Inferior parietal cortex (tissue), 1 donor: ENCODE results near the gene FERMT3.

Experiments used
- DNase-seq: peaks from one replicate; pipeline ENCODE4 v3.0.0-alpha.2; 2016; ENCODE audit errors: extremely low spot score

Gene FERMT3

GRCh38 chr11:64249563-64250414, 43.3 kb downstream of the FERMT3 start:
- no peak for DNase-seq

GRCh38 chr11:64250415-64251015, 44.0 kb downstream of the FERMT3 start:
- no peak for DNase-seq

GRCh38 chr11:64251016-64251752, 44.7 kb downstream of the FERMT3 start, which contains the start of gene PLCB3:
Gene PLCB3 (plus strand): TSS chr11:64251530. CDS start chr11:64251650, 120 bp downstream.
- peak; percentile 51 for DNase-seq

- DNase-seq, result no peak
Observed at GRCh38 chr11:64251753-64252002, 45.2 kb downstream of the FERMT3 start.

GRCh38 chr11:64252003-64252872, 45.7 kb downstream of the FERMT3 start:
- no peak for DNase-seq

- DNase-seq, result no peak
Observed at GRCh38 chr11:64253043-64253442, 46.5 kb downstream of the FERMT3 start.

GRCh38 chr11:64253481-64253880, 47.0 kb downstream of the FERMT3 start:
- no peak for DNase-seq

- DNase-seq, result no peak
Observed at GRCh38 chr11:64254326-64254725, 47.8 kb downstream of the FERMT3 start.

- DNase-seq, result no peak
Observed at GRCh38 chr11:64255135-64256128, 48.9 kb downstream of the FERMT3 start.

- DNase-seq, result no peak
Observed at GRCh38 chr11:64256300-64256699, 49.8 kb downstream of the FERMT3 start.

GRCh38 chr11:64258356-64258755, 51.8 kb downstream of the FERMT3 start:
- no peak for DNase-seq

- no peak for DNase-seq
Observed at GRCh38 chr11:64258946-64259532, 52.5 kb downstream of the FERMT3 start.

- DNase-seq, result no peak
Observed at GRCh38 chr11:64259533-64260067, 53.1 kb downstream of the FERMT3 start.

- no peak for DNase-seq
Observed at GRCh38 chr11:64260147-64260708, 53.7 kb downstream of the FERMT3 start.

- DNase-seq, result no peak
Observed at GRCh38 chr11:64261556-64262080, 55.1 kb downstream of the FERMT3 start.

- DNase-seq, result no peak
Observed at GRCh38 chr11:64262271-64263002, 55.9 kb downstream of the FERMT3 start.

GRCh38 chr11:64263021-64263946, 56.8 kb downstream of the FERMT3 start:
- DNase-seq, result no peak

- DNase-seq, result no peak
Observed at GRCh38 chr11:64263947-64264317, 57.4 kb downstream of the FERMT3 start.
